Adipose tissue (tissue), 3 donors: ENCODE results near the gene ENOX1. TPM values are rescaled to one million over a fixed set of nuclear protein-coding genes. Genes with fewer than 3 reads are reported as not detected.

Experiments used
- H3K27ac ChIP-seq: one replicate; pipeline ENCODE4 v1.5.1; 2013; ENCODE audit warnings: low read depth, low read length
- WGBS, 3 donors: extraction: QIAGEN DNeasy Blood & Tissue Kit; methylation state at CpG; one replicate each; pipeline ENCODE4 v1.1.7; 2013; 5-methylcytosine and 5-hydroxymethylcytosine counted together
- polyA plus RNA-seq, 3 donors: library from polyadenylated mRNA; stranded (reverse); fragments of 200-250 nt; gene quantifications; one replicate each; pipeline ENCODE4 v1.2.3, GENCODE V29; 2013
- donor health status: healthy with polysubstance abuse.
- donor health status: Bipolar disorder and iron deficiency.
- donor health status: healthy.

The ENOX1 gene
- polyA plus RNA-seq, 3 donors = 0.71 to 2.4 (median 2.4) TPM

DNA sequence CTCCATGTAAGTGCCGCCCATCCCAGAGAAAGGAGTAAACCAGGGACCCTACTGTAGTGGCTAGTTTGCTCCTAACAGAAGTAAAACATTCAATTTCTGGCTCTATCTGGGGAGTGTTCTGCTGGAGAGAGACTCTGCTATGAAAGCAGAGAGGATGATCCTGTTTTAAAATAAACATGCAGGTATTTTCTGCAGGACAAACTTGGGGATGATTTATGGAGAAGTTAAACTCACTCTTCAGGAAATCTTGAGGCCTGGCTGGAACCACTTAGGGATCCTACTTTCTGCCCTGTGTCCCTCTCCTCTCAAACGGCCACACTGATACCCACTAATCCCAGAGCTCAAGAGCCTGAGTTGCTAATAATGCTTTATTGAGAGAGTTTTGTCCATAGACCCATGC, 482.3 kb downstream of the ENOX1 start:
- WGBS, 3 donors = 85 to 96% (median 86%) methylated on average over 2 of the region's 2 CpGs
- no peak overlapping the region for H3K27ac ChIP-seq

DNA sequence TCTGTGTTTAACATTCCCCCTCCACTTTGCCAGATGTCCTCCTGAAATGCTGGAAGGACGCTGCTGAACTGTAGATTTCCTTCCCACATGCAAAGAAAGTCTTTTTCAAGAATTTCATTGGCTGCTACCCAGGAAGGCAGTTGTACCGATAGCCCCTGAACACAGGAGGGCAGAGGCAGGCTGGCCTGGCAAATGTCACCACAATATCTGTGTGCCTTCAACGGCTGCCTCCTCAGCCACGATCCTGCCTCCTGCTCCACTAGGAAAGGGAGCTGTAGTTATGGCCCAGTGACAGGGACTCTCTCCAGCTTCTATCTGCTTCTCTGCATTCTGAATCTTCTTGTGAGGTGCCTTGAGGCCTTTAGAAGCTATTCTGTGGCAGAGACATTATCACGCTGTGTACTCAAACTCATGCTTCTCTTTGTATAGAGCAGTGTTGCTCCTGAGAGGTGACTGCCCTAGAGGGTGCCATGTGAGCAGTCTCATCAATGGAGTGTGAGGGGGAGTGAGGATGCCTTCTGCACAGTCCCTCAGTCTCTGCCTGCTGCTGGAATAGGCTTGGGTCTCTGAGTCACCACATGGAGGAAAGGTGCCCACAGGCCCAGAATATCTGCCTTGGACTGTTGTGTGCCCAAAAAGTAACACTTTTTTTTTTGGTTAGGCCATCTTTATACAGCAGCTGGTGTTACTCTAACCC, 483.6 kb downstream of the ENOX1 start:
- WGBS, 3 donors = 19 to 21% (median 20%) methylated on average over 5 of the region's 5 CpGs
- H3K27ac ChIP-seq = no peak overlapping the region

DNA sequence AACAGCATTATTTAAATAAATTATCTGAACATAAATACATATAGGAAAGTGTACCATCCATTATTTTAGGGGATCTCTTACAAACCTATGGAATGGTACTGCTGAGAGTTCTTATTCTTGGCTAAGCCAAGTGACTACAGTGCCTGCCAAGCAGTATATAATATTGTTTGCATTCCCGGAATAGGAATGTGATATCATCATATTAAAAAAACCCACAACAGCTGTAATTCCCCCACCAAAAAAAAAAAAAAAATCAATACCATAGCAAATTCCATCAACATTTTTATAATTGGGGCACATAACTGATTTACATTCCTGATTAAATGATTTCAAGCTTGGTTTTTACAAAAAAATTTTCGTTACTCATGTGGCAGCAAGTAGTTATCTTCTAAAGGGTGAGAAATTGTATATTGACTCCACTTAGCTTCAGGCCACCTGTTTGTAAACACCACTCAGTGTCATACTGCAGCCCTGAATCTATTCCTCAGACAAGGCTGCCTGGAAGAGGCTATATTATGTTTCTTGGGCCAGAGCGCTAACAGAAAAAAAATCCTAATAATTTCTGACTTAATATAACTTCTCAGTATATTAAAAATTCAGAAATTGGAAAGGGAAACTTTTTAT, 485.3 kb downstream of the ENOX1 start:
- H3K27ac ChIP-seq = no peak overlapping the region
- WGBS, 3 donors = 54 to 93% (median 91%) methylated on average over 3 of the region's 3 CpGs

DNA sequence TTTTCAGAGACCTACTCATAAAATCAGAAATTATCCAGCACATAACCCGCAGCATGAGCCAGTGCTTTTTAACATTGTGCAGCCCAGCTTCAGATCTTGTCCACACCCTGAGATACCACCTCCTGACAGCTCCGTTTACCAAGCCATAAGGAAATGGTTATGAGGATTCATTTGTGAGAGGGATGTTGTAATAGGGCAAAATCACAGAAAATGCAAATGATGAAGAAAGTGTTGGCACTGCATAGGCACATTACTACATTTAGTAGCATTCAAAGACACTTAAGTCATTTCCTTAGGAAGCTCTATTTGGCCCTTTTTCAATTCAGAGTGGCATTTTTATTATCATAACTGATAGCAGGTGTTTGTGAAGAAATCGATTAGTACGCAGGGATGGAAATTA, 485.9 kb downstream of the ENOX1 start:
- WGBS, 3 donors = 60 to 64% (median 63%) methylated on average over 4 of the region's 4 CpGs
- no peak overlapping the region for H3K27ac ChIP-seq

DNA sequence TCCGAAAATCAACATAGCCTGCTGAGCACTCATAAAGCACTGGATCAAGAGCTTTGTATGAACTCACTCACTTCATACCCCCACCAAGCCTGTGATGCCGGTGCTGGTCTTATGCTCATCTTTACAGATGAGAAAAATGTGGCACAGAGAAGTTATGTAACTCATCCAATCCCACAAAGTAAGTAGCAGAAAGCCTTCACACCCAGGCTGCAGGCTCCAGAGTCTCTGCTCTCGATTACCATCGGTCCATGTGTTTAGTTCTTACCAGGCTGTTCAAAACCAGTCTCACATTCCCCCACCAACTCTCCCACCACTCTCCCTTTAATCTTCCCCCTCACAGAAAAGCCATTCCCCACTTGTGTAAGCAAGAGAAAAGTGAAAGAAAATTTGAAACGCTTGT, 487.4 kb downstream of the ENOX1 start:
- WGBS, 3 donors = 73 to 89% (median 87%) methylated on average over 5 of the region's 5 CpGs

DNA sequence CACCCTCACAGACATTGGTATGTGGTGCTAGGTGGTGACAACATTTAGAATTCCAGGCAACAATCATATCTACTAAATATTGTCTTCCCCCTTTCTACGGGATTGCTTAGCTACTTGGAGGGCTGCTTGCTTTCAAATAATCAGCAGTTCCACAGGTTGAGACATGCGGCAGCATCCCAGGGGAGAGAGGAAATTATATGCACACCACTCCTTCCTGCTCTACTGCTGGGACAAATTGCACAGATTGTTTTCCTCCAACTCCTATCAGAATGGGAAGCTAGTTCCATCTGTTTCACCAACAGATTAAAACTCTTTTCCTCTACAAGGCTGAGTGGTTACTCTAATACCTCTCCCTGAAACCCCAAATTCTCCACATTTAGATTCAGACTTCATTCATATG, 488.0 kb downstream of the ENOX1 start:
- H3K27ac ChIP-seq = no peak overlapping the region
- 37 to 78% (median 43%) methylated on average over 2 of the region's 2 CpGs for WGBS, 3 donors

More for the DNA sequence above, 487.4 kb downstream of the ENOX1 start:
- no peak overlapping the region for H3K27ac ChIP-seq

DNA sequence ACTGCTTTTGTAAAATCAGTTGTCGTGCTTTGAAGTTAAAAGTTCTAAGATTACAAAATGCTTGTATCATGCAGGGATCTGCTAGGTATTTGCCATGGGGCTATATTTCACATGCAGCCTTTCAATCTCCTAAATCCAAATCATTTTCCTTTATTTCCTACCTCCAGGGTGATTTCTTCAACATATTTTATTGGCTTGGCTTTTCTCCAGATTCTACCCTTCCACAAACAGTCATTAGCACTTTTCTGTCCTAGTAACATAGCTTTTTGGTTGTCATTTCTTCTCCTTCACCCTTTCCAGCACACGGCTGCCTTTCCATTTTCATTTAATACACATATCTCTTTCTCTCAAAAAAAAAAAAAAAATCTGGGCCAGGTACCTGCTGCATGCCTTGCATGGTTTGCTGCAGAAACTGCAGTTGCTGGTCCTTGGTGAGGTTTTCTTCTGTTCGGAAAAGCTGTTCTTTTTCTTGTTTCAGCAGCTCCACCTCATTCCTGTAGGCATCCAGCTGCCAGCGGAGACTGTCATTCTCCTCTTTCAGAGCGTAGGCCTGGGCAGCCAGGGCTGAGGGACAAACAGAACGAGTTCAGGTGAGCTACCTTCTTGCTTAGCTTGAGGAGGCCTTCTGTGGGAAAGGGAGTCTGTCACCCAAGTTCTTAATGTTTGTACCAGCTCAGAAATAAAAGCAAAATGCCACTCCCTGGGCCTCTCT, 488.6 kb downstream of the ENOX1 start:
- H3K27ac ChIP-seq = no peak overlapping the region
- WGBS, 3 donors = 79 to 94% (median 91%) methylated on average over 6 of the region's 6 CpGs

DNA sequence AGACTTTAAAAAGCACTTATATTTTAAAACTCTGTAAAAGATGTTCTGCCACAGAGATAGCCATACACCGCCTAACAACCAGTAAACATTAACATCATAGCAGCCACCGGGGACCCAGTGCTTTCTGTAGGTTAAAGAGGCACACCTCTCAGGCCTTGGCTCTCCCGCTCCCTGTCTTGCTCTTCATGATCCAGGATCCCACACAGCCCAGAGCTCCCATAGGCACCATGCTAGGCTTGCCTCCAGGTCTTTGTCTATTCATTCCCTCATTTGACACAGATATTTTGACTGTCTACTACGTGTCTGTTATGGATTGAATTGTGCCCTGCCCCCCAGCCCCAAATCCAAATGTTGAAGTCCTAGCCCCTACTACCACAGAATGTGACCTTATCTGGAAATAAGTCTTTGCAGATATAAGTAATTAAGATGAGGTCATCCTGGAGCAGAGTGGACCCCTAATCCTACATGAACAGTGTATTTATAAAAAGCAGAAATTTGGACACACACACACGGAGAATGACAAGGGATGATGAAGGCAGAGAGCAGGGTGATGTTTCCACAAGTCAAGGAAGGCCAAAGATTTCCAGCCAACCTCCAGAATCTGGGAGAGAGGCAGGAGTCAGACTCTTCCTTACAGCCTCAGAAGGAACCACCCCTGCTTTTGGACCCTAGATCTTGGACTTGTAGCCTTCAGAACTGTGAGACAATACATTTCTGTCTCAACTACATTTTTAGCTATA, 490.8 kb downstream of the ENOX1 start:
- 63 to 73% (median 72%) methylated on average over 5 of the region's 5 CpGs for WGBS, 3 donors
- H3K27ac ChIP-seq = no peak overlapping the region

DNA sequence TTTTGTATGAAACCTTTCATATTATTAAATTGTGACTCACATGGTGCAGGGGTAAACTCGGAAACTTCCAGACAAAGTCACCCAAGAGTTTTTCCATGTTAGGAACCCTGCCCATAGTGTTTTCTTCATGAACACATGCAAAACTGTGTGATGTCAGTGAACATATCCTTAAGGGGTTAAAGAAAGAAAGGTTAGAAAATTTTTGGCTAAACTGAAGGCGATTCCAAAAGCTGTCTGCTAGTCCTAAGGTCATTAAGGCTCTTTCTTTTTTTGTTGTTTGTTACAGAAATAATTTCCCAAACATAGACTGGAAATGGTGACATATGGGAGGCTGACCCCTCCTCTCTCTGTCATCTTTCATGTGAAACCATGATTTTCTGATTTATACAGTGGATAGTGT, 491.5 kb downstream of the ENOX1 start:
- no peak overlapping the region for H3K27ac ChIP-seq
- WGBS, 3 donors = 51 to 60% (median 53%) methylated on average over 2 of the region's 2 CpGs

DNA sequence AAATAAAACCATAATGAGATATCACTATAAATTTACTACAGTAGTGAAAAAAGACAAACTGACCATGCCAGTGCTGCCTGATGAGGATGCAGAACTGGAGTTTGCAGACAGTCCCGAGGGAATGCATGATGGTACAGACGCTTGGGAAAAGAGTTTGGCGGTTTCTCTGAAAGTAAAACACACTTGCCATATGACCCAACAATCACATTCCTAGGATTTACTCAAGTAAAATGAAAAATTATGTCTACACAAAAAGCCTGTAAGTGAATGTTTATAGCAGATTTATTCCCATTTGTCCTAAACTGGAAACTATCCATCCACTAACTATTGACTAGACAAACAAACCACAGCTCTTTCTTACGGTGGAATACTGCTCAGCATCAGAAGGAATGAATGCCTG, 492.4 kb downstream of the ENOX1 start:
- no peak overlapping the region for H3K27ac ChIP-seq
- 73 to 83% (median 77%) methylated on average over 4 of the region's 4 CpGs for WGBS, 3 donors

DNA sequence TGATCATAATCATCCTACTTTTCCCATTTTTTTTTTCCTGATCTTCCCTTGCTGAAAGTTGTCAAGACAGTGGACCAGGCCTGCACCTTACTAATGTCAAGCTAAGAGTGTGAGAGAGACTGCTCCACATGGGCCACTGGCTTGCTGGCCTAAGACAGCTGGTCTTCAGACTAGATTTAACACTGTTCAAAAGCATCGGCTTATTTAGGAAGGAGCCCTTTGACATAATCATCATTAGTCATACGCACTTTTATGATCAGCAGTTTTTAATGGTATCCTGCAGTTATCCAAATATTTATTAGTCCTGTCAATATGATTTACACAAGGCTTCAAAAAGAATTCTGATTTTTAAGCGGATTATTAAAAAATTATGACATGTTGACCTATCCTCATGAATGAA, 492.8 kb downstream of the ENOX1 start:
- 81 to 88% (median 86%) methylated on average over 3 of the region's 3 CpGs for WGBS, 3 donors
- H3K27ac ChIP-seq = no peak overlapping the region

DNA sequence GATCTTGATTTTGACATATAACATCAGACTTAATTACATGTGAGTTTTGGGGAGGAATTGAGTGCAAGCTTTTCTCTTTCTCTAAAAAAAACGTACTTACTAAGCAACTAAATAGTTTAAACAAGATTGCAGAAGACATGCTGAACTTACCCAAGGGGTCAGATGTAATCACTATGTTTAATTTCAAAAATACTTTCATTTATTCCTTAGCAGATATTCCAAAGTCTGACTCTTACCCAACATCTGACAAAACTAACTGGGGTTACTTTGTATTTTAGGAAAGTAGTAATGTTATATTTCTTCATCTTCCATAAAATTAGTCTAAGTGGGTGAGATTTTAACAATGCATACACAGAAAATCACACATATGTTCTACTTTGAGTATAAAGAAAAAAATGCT, 493.2 kb downstream of the ENOX1 start:
- 63 to 88% (median 75%) methylated on average over 1 of the region's 1 CpG for WGBS, 3 donors
- no peak overlapping the region for H3K27ac ChIP-seq

DNA sequence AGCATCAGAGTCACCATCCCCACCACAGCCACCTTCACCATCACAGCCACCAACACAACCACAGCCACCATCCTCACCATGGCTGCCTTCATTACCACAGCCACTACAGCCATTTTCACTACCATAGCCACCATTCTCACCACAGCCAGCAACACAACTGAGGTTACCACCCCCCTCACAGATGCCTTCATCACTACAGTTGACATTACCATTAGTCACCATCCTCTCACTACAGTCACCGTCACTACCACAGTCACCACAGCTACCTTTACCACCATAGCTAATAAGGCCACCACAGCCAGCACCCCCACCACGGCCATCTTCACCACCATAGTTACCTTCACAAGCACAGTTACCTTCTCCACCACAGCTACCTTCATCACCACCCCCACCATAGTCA, 493.8 kb downstream of the ENOX1 start:
- H3K27ac ChIP-seq = no peak overlapping the region
- WGBS, 3 donors = 71 to 92% (median 88%) methylated on average over 2 of the region's 2 CpGs

DNA sequence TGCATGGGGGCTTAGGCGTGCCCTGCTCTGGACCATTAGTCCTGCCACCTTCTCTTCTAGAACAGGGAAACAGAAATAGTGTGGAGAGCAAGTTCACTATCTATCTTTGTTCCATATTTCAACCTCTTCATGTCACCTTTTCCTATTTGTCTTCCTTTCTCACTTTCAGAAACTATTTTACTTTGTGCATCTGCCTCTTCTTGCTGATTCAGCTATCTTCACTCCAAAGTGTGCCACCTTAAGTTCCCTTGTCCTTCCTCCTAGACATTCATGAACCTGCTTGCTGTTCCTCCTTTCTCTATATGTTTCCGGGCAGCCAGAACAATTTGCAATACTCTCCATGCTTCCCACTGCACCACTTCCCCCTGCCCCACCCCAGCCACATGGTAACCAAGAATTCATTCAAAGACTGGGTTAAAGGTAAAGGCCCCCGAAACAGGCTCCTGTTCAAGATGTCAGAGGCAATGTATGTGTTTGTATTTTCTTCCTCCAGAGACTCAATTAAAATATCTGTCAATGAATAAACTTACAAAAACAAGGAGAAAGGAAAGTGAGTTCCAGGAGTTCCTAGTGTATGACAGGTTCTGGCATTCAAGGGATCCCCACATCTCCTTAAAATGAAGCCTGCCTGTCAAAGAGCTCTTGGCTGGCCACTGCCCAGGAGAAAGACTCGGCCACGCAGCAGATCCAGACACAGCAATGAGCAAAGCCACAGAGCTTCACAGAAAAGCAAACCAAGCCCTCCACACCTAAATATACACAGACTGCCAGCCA, 495.3 kb downstream of the ENOX1 start:
- WGBS, 3 donors = 74 to 84% (median 83%) methylated on average over 5 of the region's 5 CpGs
- no peak overlapping the region for H3K27ac ChIP-seq

DNA sequence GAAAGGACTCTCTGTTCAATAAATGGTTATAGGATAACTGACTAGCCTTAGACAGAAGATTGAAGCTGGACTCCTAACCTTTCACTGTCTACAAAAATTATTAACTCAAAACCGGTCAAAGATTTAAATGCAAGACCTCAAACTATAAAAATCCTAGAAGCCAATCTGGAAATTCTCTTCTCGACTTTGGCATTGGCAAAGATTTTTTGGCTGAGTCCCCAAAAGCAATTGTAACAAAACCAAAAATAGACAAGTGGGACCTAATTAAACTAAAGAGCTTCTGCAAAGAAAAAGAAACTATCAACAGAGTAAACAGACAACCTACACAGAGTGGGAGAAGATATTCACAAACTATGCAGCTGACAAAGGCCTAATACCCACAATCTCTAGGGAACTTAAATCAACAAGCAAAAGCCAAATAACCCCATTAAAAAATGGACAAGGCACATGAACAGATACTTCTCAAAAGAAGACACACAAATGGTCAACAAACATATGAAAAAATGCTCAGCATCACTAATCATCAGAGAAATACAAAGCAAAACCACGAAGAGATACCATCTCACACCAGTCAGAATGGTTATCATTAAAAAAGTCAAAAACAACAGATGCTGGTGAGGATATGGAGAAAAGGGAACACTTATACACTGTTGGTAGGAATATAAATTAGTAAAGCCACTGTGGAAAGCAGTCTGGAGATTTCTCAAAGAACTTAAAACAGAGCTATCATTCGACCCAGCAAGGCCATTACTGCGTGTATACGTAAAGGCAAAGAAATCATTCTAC, 497.1 kb downstream of the ENOX1 start:
- H3K27ac ChIP-seq = no peak overlapping the region
- WGBS, 3 donors = 65 to 78% (median 67%) methylated on average over 6 of the region's 6 CpGs

DNA sequence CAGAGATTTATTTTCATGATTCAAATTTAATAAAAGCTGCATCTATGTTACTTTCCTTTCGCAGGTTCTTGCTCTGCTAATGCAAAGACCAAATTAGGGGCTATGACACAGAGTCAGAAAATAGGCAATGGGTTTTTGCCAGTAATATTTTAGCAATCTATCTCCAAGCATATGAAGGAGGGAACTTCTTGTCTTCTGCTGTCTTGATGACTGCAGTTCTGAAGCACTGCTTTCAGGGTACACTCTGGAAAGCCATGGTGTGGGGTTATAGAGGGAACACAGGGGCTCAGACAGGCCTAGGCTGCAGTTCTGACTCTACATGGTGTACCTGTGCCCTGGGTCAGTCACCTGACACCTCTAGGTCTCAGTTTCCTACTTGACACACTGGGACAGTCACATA, 500.0 kb downstream of the ENOX1 start:
- no peak overlapping the region for H3K27ac ChIP-seq
- 94 to 100% (median 97%) methylated on average over 1 of the region's 1 CpG for WGBS, 3 donors

DNA sequence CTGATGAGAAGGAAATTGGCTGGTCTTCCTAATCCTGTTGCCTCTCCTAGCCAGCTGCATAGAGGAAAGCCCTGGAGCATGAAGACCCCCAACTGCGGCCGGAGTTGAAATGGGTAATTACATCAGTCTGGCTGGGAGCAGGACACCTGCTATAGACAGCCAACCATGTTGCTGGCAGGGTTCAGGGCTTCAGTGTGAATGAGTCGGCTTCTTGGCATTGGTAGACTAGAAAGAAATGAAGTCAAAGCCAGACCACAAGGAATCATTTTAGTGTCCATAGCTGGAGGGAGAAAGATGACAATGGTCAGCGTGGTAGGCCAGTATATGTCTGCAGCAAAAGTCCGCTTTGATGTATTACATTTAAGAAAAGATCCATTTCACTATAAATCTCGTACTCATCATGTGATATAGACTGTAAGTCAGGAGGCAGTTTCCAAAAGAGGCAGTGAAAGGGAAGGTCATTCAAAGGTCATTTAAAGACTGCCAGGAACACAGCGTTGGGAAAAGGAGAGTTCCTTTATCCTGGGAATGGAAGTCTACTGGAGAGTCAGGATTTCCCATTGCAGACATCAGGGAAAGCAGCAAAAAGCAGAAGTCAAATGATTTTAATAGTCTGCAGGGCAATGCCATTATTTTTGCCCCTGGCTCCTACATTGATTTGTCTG, 500.7 kb downstream of the ENOX1 start:
- WGBS, 3 donors = 60 to 69% (median 61%) methylated on average over 7 of the region's 7 CpGs
- H3K27ac ChIP-seq = no peak overlapping the region
